ENCODE measurements around the gene ARID3A.
A peak's percentile ranks its signal among the peaks of the same experiment; 100 is the strongest.

The ARID3A gene

DNA sequence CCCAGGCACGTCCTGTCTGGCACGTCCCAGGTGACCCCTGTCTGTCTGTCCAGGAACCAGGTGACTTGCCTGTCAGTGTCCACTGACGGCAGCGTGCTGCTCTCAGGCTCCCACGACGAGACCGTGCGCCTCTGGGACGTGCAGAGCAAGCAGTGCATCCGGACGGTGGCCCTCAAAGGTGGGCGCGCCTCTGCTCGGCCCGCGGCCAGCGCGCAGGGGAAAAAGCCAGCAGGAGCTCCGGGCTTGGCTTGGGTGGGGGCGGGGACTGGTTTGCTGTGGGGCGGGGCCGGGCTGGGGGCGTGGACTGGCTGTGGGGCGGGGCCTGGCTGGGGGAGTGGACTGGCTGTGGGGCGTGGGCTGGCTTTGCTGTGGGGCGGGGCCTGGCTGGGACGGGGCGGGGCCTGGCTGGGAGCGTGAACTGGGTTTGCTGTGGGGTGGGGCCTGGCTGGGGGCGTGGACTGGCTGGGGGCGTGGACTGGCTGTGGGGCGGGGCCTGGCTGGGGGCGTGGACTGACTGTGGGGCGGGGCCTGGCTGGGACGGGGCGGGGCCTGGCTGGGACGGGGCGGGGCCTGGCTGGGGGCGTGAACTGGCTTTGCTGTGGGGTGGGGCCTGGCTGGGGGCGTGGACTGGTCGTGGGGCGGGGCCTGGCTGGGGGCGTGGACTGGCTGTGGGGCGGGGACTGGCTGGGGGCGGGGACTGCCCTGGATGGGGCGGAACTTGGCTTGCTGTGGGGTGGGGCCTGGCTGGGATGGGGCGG, 65.5 kb downstream of the ARID3A start:
- DNase-seq: peak; percentile 44 to 48

DNA sequence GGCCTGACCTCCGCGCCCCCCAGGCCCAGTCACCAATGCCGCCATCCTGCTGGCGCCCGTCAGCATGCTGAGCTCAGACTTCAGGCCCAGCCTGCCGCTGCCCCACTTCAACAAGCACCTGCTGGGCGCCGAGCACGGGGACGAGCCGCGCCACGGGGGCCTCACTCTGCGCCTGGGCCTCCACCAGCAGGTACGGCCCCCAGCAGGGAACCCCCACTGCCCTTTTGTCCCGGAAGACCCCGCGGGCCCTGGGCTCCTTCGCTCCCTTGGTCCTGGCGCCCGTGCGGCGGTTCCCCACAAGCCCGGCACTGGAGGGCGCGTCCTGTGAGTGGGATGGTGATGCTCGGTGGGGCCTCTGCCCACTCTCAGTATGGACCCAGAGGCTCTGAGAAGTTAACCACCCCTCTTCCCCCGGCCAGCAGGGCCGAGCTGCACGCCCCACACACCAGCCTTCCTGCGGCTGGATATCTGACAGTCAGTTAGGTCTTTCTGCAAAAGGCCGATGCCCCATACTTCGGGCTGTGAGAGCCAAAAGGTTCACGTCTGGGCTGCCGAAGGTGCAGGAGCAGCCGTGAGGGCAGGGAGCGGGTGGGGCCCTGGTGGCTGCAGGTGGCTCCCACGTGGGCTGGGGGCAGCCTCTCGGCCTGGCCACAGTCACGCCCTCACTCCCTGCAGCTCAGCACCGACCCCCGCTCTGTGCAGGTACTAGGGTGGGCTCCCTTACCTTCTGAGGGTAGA, 66.3 kb downstream of the ARID3A start:
- no peak for DNase-seq

DNA sequence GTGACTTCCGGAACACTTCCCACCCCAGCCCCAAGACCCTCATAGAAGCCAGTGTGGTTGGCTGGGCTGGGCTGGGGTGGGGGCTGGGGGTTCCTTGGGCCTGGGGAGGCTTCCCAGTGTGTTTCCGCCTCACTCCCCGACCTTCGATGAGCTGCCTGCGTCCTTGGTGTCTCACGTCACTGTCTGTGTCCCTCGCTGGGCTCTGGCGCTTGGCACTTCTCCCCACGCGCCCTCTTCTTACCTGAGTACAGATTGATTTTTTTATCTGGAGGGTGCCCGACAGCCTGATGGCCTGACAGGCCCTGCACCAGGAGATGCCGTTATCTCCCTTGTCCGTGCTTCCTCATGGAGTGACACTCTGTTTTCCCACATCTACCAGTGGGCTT, 66.8 kb downstream of the ARID3A start:
- no peak for DNase-seq

DNA sequence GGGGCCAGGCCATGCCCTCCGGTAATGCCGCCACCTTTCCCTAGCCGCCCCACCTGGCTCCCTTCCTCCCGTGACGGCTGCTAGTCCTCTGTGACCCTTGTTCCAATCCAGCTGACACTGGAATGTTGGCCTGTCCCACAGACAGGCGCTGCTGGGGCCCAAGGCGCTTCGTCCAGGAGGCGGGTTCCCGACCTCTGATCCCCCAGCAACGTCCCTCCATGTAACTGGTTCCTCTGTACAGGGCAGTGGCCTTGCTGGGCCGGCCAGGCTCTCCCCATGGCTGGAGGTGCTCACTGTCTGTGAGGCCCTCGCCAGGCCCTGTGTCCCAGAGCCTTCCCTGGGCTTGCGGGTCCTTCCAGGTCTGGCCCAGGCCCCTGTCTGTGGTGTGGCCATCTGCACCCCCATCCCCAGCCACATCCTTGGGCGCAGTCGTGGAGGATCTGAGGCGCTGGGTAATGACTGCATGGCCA, 67.6 kb downstream of the ARID3A start:
- no peak for DNase-seq

DNA sequence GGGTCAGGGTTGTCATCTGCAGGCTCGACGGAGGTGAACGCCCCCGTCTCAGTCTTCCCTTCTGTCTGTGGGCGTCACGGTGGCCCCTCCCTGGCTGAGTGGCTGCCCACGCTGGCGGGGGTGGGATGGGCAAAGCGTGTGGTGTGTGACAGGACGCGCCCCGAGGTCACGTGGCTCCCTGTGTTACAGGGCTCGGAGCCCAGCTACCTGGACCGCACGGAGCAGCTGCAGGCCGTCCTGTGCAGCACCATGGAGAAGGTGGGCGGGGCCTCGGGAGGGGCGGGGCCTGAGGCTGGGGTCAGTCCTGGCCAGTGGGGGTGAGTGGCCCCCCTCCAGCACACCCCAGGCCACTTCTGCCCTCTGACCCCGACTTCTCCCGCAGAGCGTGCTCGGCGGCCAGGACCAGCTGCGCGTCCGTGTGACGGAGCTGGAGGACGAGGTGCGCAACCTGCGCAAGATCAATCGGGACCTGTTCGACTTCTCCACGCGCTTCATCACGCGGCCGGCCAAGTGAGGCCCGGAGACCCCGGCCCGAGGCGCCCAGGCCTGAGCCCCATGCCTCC, 68.1 kb downstream of the ARID3A start:
- DNase-seq: no peak

DNA sequence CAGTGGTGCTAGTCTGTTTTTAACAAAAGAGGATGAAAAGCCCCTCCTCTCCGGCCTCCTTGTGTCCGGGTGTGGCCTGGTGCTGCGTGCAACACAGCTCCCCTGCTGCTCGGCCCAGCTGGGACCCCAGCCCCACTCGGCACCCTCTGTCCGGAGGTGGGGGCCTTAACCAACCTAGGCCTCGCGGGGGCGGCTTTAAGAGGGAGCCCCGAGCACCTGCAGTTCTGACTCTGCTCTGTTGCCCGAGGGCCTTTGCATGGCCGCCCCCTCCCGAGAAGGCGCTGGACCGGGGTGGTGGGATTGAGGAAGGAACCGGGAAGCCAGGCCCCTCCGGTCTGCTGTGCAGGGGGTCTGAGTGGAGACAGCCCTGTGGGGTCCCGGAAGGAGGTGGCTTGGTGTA, 68.7 kb downstream of the ARID3A start:
- DNase-seq: no peak

DNA sequence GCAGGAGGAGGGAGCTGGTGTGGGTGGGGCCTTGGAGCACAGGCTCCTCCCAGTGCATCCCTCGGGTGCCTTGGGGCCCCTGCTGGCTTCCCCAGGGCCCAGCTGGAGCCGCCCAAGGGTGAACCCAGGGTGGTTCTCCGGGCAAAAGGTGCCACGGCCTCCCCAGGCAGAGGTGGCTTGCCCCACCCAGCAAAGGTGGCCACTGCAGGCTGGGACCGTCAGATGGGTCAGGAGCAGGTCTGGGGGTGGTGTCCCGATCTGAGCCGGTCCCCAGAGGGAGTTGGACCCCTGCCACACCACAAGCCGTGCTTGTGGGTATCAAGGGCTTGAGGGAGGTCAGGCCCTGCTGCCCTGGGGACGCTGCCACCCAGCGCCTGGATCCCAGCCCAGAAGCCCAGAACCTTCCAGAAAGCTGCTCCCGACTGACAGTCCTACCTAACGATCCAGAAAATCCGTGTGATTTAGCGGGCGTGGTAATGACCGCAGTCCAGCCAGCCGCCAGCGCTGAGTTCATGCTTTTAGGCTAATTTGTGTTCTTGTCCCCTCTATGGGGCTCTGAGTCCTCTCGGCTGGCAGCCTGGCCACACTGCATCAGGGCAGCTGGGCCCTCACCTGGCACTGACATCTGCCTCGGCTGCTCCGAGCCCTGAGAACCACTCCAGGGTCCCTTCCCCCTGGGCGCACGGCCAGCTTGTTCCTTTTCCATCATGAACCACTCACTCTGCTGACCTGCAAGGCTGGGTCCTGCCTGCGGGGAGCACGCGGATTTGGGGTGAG, 69.4 kb downstream of the ARID3A start:
- DNase-seq: no peak

DNA sequence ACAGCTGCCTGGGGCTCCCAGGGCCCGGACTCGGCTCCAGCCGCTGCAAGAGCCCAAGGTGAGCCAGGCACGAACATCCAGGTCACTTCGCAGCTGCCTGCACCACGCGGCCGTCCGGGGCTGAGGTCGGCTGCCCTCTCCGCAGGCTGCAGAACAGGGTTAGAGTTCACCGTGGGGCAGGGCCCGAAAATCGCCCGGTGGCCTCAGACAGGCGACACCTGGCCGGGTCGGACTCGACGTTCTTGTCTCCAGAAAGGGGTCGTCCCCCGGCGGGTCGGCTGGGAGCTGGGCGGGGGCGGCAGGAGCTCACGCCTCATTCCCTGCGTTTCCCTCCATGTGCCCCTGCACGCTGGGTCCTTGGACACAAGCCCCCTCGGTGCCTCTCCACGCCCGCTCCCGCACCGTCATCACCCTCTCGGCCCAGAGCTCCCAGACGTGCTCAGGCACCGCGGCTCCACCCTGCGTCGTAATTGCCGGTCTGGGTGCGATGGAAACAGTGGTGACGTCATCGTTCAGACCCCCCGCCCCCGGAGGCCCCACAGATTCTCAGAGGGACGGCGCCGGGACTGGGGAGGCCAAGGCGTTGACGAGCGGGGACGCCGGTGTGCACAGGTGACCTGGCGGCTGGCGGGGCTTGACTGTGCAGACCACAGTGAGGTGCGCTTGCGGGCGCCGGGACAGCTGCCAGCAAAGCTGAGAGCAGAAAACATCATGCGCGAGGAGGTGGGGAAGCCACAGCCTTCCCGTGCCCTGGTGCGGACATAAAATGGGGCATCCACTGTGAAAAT, 70.4 kb downstream of the ARID3A start:
- DNase-seq: peak; percentile 73 to 74

DNA sequence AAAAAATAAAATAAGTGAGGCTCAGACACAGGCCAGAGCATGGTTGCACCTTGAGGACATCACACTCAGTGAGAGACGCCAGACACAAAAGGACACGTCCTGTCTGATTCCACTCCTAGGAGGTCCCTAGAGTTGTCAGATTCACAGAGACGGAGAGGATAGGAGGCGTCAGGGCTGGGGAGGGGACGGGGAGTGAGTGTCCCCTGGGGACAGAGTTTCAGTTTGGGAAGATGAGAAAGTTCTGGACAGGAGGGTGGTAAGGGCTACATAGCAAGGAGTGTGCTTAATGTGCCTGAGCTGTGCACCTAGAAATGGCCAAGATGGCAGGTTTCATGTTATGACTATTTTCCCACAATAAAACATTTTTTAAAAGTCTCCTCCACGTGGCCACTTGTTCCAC, 72.2 kb downstream of the ARID3A start:
- no peak for DNase-seq

DNA sequence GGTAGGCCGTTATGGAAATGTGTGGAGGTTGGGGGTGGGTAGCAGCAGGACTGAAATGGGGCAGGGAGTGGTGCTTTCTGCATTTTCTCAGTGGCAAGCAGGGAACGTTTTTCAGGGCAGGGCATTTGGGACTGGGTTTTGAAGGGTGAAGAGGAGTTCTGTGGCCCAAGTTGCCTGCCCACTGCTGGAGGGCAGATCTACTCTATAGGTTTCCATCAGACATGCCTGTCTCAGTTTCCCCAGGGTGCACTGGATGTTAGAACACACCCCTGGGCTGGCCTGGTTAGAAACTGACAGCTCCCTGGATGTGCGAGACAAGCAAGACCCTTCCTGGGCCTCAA, 73.5 kb downstream of the ARID3A start:
- no peak for DNase-seq

DNA sequence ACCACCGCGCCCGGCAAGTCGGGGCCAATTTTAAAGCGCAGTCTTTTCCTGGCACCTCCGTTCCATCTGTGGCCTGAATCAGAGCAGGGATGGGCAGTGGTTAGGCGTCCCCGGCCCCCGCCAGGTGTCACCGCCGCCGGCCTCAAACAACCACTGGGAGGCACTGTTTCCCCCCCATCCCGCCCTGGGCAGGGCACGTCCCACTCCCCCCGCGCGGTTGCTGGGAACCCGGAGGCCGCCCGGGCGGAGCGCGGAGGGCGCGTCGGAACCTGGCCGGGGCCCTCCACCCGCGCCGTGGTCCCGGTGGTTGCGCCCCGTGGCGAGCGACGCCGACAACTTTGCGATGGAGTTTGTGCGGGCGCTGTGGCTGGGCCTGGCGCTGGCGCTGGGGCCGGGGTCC, 74.3 kb downstream of the ARID3A start, which contains the start of gene GRIN3B:
Gene GRIN3B, plus strand, starts transcription at position 325 of the 400 bp plus-strand sequence. Its CDS starts 19 bp downstream, at position 344.
- DNase-seq: peak; percentile 50 to 61

DNA sequence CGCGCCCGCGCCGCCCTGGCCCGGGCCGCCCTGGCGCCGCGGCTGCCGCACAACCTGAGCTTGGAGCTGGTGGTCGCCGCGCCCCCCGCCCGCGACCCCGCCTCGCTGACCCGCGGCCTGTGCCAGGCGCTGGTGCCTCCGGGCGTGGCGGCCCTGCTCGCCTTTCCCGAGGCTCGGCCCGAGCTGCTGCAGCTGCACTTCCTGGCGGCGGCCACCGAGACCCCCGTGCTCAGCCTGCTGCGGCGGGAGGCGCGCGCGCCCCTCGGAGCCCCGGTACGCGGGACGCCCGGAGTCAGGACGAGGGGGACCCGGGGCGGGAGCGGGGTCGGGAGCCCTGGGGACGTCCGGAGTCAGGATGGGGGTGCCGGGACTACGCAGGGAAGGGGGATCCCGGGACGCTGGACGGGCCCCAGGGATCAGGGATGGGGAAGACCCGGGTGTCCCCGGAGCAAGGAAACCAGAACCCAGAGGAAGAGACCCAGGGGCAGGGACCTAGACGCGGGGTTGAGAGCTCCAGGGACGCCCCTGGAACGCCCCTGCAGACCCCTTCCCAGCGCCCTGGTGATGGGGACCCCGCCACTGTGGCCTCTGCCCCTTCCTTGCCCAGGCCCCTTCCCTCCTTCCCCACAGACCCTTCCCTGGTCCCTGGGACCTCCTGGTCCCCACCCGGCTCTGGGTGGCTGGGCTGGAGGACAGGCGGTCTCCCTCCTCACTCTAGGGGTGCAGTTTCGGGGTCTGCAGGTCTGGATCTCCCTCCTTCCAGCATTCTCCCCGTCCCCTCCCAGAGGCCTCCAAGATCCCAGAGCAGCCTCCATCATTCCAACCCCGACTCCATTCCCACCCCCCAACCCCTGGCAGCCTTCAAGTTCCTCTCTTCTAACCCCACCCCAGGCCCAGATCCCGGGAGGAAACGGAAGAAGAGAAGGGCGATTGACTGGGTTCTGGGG, 75.0 kb downstream of the ARID3A start:
- no peak for DNase-seq

DNA sequence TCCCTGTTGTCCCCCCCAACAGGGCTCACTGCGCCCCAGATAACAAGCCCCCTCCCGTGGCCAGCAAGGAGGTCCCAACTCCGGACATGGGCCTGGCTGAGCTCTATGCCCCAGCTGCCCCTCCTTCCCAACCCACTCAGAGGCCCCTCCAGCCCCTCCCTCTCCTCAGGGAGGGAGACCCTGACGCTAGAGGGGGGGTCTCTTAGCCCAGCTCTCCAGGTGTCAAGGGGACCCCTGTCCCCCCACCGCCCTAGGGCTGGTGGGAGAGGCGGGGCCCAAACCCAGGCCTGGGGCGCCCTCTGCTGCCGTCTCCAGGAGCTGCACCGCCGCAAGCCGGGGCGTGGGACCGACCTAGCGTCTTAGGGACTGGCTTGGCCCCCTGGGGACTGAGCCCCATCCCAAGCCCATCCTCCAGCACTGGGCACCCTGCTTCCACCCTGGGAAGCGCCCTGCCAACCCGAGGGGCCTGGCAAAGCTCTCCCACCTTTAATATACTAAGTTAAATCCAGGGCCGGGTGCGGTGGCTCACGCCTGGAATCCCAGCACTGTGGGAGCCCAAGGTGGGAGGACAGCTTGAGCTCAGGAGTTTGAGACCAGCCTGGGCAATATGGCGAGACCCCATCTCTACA, 75.8 kb downstream of the ARID3A start:
- DNase-seq: peak; percentile 59 to 66

DNA sequence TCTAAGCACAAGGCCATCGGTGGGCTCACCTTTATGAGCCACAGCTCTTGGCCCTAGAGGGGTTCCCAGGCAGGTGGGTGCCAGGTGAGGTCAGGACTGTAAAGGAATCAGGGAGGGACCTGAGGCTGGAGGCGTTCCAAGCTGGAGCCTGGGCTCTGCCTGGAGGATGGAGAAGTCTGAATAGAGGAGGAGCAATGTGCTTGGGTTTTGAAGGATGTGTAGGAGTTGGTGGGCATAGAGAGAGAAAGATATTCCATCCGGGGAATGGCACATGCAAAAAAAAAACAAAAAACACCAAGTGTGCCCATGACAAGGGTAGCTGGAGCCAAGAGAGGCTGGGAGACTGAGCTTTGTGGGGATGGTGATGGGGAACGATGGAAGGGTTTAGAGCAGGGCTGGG, 76.8 kb downstream of the ARID3A start:
- DNase-seq: no peak

DNA sequence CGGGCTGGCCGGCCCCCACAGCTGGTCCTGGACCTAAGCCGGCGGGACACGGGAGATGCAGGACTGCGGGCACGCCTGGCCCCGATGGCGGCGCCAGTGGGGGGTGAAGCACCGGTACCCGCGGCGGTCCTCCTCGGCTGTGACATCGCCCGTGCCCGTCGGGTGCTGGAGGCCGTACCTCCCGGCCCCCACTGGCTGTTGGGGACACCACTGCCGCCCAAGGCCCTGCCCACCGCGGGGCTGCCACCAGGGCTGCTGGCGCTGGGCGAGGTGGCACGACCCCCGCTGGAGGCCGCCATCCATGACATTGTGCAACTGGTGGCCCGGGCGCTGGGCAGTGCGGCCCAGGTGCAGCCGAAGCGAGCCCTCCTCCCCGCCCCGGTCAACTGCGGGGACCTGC, 77.4 kb downstream of the ARID3A start:
- DNase-seq: no peak

DNA sequence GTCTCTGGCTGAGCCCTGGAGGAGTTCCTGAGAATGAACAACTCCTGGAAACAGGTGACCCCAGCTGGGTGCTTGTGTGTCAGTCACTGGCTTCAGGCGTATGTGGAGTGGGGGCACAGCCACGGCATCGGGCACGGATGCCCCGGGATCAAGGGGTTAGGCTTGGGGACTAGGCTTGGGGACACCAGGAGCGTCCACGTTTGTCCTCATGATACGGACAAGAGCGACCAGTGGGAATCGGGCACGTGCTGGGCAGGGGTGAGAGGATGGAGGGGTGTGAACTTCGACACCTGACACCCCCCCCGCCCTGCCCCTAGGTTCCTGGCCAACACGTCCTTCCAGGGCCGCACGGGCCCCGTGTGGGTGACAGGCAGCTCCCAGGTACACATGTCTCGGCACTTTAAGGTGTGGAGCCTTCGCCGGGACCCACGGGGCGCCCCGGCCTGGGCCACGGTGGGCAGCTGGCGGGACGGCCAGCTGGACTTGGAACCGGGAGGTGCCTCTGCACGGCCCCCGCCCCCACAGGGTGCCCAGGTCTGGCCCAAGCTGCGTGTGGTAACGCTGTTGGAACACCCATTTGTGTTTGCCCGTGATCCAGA, 78.5 kb downstream of the ARID3A start:
- no peak for DNase-seq

DNA sequence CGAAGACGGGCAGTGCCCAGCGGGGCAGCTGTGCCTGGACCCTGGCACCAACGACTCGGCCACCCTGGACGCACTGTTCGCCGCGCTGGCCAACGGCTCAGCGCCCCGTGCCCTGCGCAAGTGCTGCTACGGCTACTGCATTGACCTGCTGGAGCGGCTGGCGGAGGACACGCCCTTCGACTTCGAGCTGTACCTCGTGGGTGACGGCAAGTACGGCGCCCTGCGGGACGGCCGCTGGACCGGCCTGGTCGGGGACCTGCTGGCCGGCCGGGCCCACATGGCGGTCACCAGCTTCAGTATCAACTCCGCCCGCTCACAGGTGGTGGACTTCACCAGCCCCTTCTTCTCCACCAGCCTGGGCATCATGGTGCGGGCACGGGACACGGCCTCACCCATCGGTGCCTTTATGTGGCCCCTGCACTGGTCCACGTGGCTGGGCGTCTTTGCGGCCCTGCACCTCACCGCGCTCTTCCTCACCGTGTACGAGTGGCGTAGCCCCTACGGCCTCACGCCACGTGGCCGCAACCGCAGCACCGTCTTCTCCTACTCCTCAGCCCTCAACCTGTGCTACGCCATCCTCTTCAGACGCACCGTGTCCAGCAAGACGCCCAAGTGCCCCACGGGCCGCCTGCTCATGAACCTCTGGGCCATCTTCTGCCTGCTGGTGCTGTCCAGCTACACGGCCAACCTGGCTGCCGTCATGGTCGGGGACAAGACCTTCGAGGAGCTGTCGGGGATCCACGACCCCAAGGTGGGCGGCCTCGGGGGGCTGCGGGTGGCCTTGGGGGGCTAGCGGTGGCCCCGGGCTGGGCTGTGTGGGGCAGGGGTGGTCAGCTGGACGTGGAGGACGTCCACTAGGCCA, 79.2 kb downstream of the ARID3A start:
- no peak for DNase-seq

DNA sequence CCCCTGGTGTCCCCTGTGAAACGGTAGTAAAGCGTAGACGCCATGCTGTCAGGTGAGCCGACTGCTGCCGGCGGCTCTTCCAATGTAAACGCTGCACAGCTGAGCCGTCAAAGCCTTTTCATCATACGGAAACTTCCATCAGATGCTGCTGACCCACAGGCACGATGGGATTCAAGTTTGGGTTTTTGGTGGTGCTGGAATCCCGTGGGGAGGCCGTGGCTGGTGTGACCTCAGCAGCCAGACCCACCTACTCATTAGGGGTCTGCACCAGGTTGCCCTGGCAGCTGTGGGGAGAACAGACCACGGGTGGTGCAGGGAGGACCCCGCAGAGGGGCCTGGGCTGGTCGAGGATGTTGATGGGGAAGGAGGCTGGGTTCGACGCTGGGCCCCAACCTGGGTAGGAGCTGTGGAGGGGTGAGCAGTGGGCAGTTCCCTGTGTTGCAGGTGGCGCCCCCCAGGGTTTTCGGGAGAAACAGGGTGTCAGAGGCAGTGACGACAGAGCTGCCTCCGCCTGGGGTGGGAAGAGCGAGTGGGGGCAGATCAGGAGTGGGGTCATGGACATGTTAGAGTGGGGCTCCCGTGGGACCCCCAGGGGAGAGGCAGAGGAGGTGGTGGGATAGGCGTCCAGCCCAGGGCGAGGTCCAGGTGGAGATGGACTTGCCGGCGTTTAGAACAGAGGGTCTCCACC, 81.0 kb downstream of the ARID3A start:
- DNase-seq: no peak

Measured in activated CD4-positive, alpha-beta T cell treated with anti-CD3 and anti-CD28 coated beads, Interleukin-2, amount 50 U/mL, for 4 hours (primary cell).